ENCODE results near the gene CPXM1.

Gene CPXM1

DNA sequence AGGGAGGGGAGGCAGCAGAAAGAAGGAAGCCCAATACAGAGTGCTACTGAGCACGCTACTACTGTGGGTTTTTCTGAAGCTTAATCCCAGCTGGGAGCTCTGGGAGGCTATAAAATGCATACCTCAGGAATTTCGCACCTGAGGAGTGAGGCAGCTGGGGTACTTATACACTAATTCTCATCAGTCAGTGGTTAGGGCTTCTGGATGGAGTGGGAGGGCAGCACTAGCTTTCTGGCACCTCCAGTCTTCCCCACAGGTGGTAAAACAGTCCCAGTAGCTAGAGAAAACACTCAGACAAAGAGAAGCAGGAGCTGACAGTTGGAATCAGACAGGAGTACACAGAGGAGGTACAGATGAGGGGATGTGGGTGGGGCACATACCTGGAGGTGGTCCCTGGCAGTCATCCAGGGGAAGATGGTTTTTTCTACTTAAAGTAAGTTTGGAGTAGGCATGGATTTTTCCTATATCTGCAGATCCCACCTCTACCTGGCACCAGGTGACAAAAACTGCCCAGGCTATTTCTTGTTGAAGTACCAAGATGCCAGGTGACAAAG is 37.8 kb downstream of the CPXM1 start:
- no peak for DNase-seq
- Histone ChIP-seq H2BK5ac (ENCODE audit: low read depth, low read length, poor library complexity, severe bottlenecking) (no peak overlapping the region), H3K23ac (ENCODE audit: low read length in 2 of 2) (no peak overlapping the region), H3K27me3 (ENCODE audit: control insufficient read depth in 1 of 2, insufficient read depth in 1 of 2, low read length in 2 of 2) (peaks cover 45 to 75% of the 10 kb centered on the region in 2 experiments), H3K9me3 (ENCODE audit: control insufficient read depth, low read length) (no peaks in the 10 kb centered on the region), H3K79me1 (replicated peaks; ENCODE audit: low read length, poor library complexity, severe bottlenecking) (no peaks in the 10 kb centered on the region), H3K36me3 (ENCODE audit: control insufficient read depth in 1 of 2, insufficient read depth in 2 of 2, low read depth in 1 of 2, low read length in 2 of 2) (no peaks in the 10 kb centered on the region), H2BK12ac (ENCODE audit: low read length in 2 of 2) (no peak overlapping the region), H3K18ac (ENCODE audit: low read depth in 1 of 2, low read length in 2 of 2) (no peak overlapping the region), H4K91ac (ENCODE audit: low read length) (no peak overlapping the region), H3K27ac (ENCODE audit: low read length, poor library complexity, severe bottlenecking) (no peak overlapping the region), H2AFZ (ENCODE audit: low read depth, low read length) (no peak overlapping the region), H3K4me1 (ENCODE audit: control insufficient read depth, insufficient read depth, low read depth, low read length) (no peaks in the 10 kb centered on the region), H3K4me3 (ENCODE audit: insufficient read depth in 1 of 2, low read depth in 1 of 2, low read length in 2 of 2) (no peak overlapping the region), H3K4me2 (ENCODE audit: low read length, poor library complexity, severe bottlenecking) (no peak overlapping the region), H4K8ac (ENCODE audit: low read length) (no peak overlapping the region), H3K4ac (ENCODE audit: low read depth in 1 of 2, low read length in 2 of 2) (no peak overlapping the region), H2BK120ac (ENCODE audit: low read depth, low read length) (no peak overlapping the region), H2BK15ac (ENCODE audit: low read depth, poor library complexity, severe bottlenecking) (no peak overlapping the region), H3K9ac (ENCODE audit: low read length) (no peak overlapping the region), H3K14ac (ENCODE audit: low read length in 2 of 2) (no peak overlapping the region), H2AK5ac (ENCODE audit: low read length, severe bottlenecking) (no peak overlapping the region)
- 55% methylated on average over 2 of the region's 2 CpGs for WGBS

DNA sequence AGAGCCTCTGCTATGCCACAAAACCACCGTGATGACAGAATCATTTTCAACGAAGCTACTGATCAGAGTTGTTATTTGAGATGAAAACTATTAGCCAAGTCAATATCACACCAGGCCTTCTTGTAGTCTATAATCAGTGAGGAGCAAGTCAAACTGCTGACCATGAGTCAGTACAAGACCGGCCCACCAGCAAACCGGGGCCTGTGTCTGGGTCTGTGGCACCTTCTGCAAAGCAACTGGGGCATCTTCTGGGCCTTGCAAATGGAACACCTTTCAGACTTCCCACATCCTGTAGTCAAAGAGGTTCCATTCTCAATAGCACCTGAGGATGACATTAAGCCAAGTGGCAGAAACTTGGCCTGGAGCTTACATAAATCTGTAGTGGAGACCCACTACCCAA is 38.5 kb downstream of the CPXM1 start:
- Histone ChIP-seq H2BK120ac (ENCODE audit: low read depth, low read length) (no peak overlapping the region), H2BK12ac (ENCODE audit: low read length in 2 of 2) (no peak overlapping the region), H3K18ac (ENCODE audit: low read depth in 1 of 2, low read length in 2 of 2) (no peak overlapping the region), H4K8ac (ENCODE audit: low read length) (no peak overlapping the region), H3K4me1 (ENCODE audit: control insufficient read depth, insufficient read depth, low read depth, low read length) (no peaks in the 10 kb centered on the region), H3K9me3 (ENCODE audit: control insufficient read depth, low read length) (no peaks in the 10 kb centered on the region), H3K4ac (ENCODE audit: low read depth in 1 of 2, low read length in 2 of 2) (no peak overlapping the region), H3K27me3 (ENCODE audit: control insufficient read depth in 1 of 2, insufficient read depth in 1 of 2, low read length in 2 of 2) (peaks cover 47 to 67% of the 10 kb centered on the region in 2 experiments), H3K79me1 (replicated peaks; ENCODE audit: low read length, poor library complexity, severe bottlenecking) (no peaks in the 10 kb centered on the region), H2AK5ac (ENCODE audit: low read length, severe bottlenecking) (no peak overlapping the region), H2AFZ (ENCODE audit: low read depth, low read length) (no peak overlapping the region), H2BK5ac (ENCODE audit: low read depth, low read length, poor library complexity, severe bottlenecking) (no peak overlapping the region), H3K23ac (ENCODE audit: low read length in 2 of 2) (no peak overlapping the region), H3K14ac (ENCODE audit: low read length in 2 of 2) (no peak overlapping the region), H3K4me2 (ENCODE audit: low read length, poor library complexity, severe bottlenecking) (no peak overlapping the region), H3K27ac (ENCODE audit: low read length, poor library complexity, severe bottlenecking) (no peak overlapping the region), H3K9ac (ENCODE audit: low read length) (no peak overlapping the region), H3K4me3 (ENCODE audit: insufficient read depth in 1 of 2, low read depth in 1 of 2, low read length in 2 of 2) (no peak overlapping the region), H2BK15ac (ENCODE audit: low read depth, poor library complexity, severe bottlenecking) (no peak overlapping the region), H4K91ac (ENCODE audit: low read length) (no peak overlapping the region), H3K36me3 (ENCODE audit: control insufficient read depth in 1 of 2, insufficient read depth in 2 of 2, low read depth in 1 of 2, low read length in 2 of 2) (no peaks in the 10 kb centered on the region)
- WGBS: 80% methylated on average over 4 of the region's 4 CpGs
- DNase-seq: no peak

- WGBS: 100% methylated on average over 2 of the region's 2 CpGs
- Histone ChIP-seq H3K23ac (ENCODE audit: low read length in 2 of 2) (no peak overlapping the region), H2AK5ac (ENCODE audit: low read length, severe bottlenecking) (no peak overlapping the region), H3K4ac (ENCODE audit: low read depth in 1 of 2, low read length in 2 of 2) (no peak overlapping the region), H3K14ac (ENCODE audit: low read length in 2 of 2) (no peak overlapping the region), H3K4me2 (ENCODE audit: low read length, poor library complexity, severe bottlenecking) (no peak overlapping the region), H3K9me3 (ENCODE audit: control insufficient read depth, low read length) (no peaks in the 10 kb centered on the region), H3K27ac (ENCODE audit: low read length, poor library complexity, severe bottlenecking) (no peak overlapping the region), H2BK5ac (ENCODE audit: low read depth, low read length, poor library complexity, severe bottlenecking) (no peak overlapping the region), H3K4me3 (ENCODE audit: insufficient read depth in 1 of 2, low read depth in 1 of 2, low read length in 2 of 2) (no peak overlapping the region), H3K9ac (ENCODE audit: low read length) (no peak overlapping the region), H2BK120ac (ENCODE audit: low read depth, low read length) (no peak overlapping the region), H2BK15ac (ENCODE audit: low read depth, poor library complexity, severe bottlenecking) (no peak overlapping the region), H3K36me3 (ENCODE audit: control insufficient read depth in 1 of 2, insufficient read depth in 2 of 2, low read depth in 1 of 2, low read length in 2 of 2) (no peaks in the 10 kb centered on the region), H3K18ac (ENCODE audit: low read depth in 1 of 2, low read length in 2 of 2) (no peak overlapping the region), H3K79me1 (replicated peaks; ENCODE audit: low read length, poor library complexity, severe bottlenecking) (no peaks in the 10 kb centered on the region), H3K4me1 (ENCODE audit: control insufficient read depth, insufficient read depth, low read depth, low read length) (no peaks in the 10 kb centered on the region), H4K8ac (ENCODE audit: low read length) (no peak overlapping the region), H4K91ac (ENCODE audit: low read length) (no peak overlapping the region), H2BK12ac (ENCODE audit: low read length in 2 of 2) (no peak overlapping the region), H2AFZ (ENCODE audit: low read depth, low read length) (no peak overlapping the region), H3K27me3 (ENCODE audit: control insufficient read depth in 1 of 2, insufficient read depth in 1 of 2, low read length in 2 of 2) (peaks cover 57 to 67% of the 10 kb centered on the region in 2 experiments)
- DNase-seq: no peak
Observed at GRCh38 chr20:2760952-2761305, 39.5 kb downstream of the CPXM1 start.

DNA sequence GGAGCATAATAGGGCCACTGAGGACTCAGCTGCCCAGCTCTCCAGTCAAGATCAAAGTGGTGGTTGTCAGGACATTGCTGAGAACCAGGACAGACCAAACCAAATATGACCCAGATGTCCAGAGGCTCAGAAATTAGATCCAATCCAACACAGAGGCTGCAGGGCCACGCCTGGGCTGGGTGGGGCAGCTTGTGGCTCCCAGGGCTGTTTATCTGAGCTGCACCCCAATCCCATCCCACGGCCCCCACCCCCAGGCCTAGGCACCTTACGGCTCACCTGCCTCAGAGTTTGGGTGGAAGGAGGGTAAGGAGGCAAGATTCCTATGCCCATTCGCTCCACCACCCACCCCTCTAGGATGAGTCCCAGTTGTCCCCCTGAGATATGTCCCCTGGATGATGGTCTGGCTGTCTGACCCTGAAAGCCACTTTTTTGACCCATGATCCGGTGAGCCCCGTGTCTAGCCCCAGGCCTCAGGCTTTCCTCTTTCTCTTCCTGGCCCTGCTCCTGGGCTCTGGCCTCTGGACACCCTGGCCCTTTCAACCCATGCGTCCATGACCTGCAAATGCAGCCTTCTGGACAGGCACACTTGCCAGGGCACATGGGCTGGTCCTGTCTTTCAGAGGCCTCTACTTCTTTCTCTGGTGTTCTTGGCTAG is 40.0 kb downstream of the CPXM1 start:
- Histone ChIP-seq H3K4me1 (ENCODE audit: control insufficient read depth, insufficient read depth, low read depth, low read length) (no peaks in the 10 kb centered on the region), H3K27me3 (ENCODE audit: control insufficient read depth in 1 of 2, insufficient read depth in 1 of 2, low read length in 2 of 2) (peaks cover 62 to 71% of the 10 kb centered on the region in 2 experiments), H3K14ac (ENCODE audit: low read length in 2 of 2) (no peak overlapping the region), H3K36me3 (ENCODE audit: control insufficient read depth in 1 of 2, insufficient read depth in 2 of 2, low read depth in 1 of 2, low read length in 2 of 2) (no peaks in the 10 kb centered on the region), H3K18ac (ENCODE audit: low read depth in 1 of 2, low read length in 2 of 2) (no peak overlapping the region), H3K4ac (ENCODE audit: low read depth in 1 of 2, low read length in 2 of 2) (no peak overlapping the region), H2BK15ac (ENCODE audit: low read depth, poor library complexity, severe bottlenecking) (peak overlapping the region; percentile 26), H3K23ac (ENCODE audit: low read length in 2 of 2) (no peak overlapping the region), H3K9ac (ENCODE audit: low read length) (no peak overlapping the region), H4K91ac (ENCODE audit: low read length) (no peak overlapping the region), H2AK5ac (ENCODE audit: low read length, severe bottlenecking) (no peak overlapping the region), H3K27ac (ENCODE audit: low read length, poor library complexity, severe bottlenecking) (no peak overlapping the region), H2BK12ac (ENCODE audit: low read length in 2 of 2) (no peak overlapping the region), H3K79me1 (replicated peaks; ENCODE audit: low read length, poor library complexity, severe bottlenecking) (no peaks in the 10 kb centered on the region), H3K9me3 (ENCODE audit: control insufficient read depth, low read length) (no peaks in the 10 kb centered on the region), H2BK5ac (ENCODE audit: low read depth, low read length, poor library complexity, severe bottlenecking) (no peak overlapping the region), H2AFZ (ENCODE audit: low read depth, low read length) (no peak overlapping the region), H3K4me3 (ENCODE audit: insufficient read depth in 1 of 2, low read depth in 1 of 2, low read length in 2 of 2) (no peak overlapping the region), H3K4me2 (ENCODE audit: low read length, poor library complexity, severe bottlenecking) (no peak overlapping the region), H4K8ac (ENCODE audit: low read length) (no peak overlapping the region), H2BK120ac (ENCODE audit: low read depth, low read length) (no peak overlapping the region)
- WGBS: 94% methylated on average over 6 of the region's 7 CpGs
- DNase-seq: no peak

All from mesenchymal stem cell (in vitro differentiated cells and primary cell).